GM19397 (cell line): ENCODE data around the gene KLHL42.
A peak's percentile ranks its signal among the peaks of the same experiment; 100 is the strongest.
"Not testable (repeated sequence)": the region's sequence is repeated elsewhere in the genome, so short reads cannot be mapped to it uniquely, and the experiment has no call there.

ENCODE experiments used
- ATAC-seq: cut with Tn5 transposase; IDR thresholded peaks from one replicate; pipeline ENCODE4 v1.9.1; 2021; ENCODE audit warnings: mild to moderate bottlenecking, moderate library complexity; ENCODE audit not compliant: unreplicated experiment

KLHL42 gene, protein sequence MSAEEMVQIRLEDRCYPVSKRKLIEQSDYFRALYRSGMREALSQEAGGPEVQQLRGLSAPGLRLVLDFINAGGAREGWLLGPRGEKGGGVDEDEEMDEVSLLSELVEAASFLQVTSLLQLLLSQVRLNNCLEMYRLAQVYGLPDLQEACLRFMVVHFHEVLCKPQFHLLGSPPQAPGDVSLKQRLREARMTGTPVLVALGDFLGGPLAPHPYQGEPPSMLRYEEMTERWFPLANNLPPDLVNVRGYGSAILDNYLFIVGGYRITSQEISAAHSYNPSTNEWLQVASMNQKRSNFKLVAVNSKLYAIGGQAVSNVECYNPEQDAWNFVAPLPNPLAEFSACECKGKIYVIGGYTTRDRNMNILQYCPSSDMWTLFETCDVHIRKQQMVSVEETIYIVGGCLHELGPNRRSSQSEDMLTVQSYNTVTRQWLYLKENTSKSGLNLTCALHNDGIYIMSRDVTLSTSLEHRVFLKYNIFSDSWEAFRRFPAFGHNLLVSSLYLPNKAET

GRCh38 chr12:27779920-27780611 is at the start of gene KLHL42, which contains the start of gene MANSC4:
Gene KLHL42 (plus strand): TSS chr12:27780233. CDS start chr12:27780331, 98 bp downstream.
Gene MANSC4 (minus strand): TSS chr12:27780236. CDS start chr12:27771276, 8,960 bp downstream.
- ATAC-seq, result peak; percentile 81

DNA sequence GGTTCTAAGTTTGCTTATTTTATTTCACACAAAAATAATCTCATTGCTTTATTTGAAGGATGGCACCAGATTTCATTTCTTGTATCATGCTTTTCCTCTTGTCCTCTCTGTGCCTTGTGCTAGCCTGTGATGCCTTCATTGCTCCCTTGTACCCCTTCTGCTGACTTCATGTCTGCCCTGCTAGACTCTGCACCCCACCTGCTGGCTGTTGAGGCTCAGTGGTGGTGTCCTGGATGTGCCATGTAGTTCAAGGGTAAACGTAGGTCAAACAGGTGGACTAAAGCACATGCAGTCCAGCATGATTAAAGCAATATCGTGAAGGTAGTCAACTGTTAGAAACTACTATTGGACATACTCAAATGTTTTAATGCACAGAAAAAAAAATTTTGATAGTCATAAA is 47.8 kb upstream of the KLHL42 start:
- no peak for ATAC-seq

- no peak for ATAC-seq
Observed at GRCh38 chr12:27733052-27733656, 46.9 kb upstream of the KLHL42 start.

GRCh38 chr12:27733791-27734190 is 46.2 kb upstream of the KLHL42 start:
- ATAC-seq, result no peak

DNA sequence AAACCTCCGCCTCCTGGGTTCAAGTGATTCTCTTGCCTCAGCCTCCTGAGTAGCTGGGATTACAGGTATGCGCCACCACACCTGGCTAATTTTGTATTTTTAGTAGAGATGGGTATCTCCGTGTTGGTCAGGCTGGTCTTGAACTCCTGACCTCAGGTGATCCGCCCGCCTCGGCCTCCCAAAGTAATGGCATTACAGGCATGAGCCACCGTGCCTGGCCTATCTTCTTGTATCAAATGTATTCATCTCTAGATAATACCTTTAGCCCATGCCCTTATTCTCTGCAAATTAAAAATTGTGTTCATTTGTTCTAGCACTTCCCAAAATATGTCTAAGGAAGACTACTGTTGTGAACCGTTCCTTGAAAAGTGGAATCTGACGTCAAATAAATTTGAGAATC is 45.7 kb upstream of the KLHL42 start:
- not testable (repeated sequence) for ATAC-seq

DNA sequence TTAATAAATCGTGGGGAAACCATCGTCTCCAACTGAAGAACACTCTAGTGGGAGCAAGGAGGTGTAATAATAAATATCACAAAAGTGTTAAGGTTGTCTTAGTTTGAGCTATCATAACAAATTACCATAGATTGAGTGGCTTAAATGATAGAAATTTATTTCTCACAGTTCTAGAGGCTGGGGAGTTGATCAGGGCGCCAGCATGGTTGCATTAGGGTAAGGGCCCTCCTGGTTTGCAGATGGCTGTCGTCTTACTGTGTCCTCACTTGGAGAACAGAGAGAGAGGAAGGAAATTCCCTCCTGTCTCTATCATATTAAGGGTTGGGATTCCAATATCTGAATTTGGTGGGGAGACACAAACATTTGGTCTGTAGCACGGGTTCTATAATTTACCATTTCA is 36.4 kb upstream of the KLHL42 start:
- no peak for ATAC-seq

DNA sequence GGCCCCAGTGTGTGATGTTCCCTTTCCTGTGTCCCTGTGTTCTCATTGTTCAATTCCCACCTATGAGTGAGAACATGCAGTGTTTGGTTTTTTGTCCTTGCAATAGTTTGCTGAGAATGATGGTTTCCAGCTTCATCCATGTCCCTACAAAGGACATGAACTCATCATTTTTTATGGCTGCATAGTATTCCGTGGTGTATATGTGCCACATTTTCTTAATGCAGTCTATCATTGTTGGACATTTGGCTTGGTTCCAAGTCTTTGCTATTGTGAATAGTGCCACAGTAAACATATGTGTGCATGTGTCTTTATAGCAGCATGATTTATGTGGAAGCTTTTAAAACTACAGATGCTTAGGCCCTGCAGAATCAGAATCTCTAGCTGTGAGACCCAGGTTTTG is 34.3 kb upstream of the KLHL42 start:
- not testable (repeated sequence) for ATAC-seq

- ATAC-seq, result no peak
Observed at GRCh38 chr12:27747111-27747820, 32.8 kb upstream of the KLHL42 start.

- ATAC-seq, result no peak
Observed at GRCh38 chr12:27751386-27752047, 28.5 kb upstream of the KLHL42 start.

- no peak for ATAC-seq
Observed at GRCh38 chr12:27754795-27755194, 25.2 kb upstream of the KLHL42 start.

- no peak for ATAC-seq
Observed at GRCh38 chr12:27756670-27757195, 23.3 kb upstream of the KLHL42 start.

DNA sequence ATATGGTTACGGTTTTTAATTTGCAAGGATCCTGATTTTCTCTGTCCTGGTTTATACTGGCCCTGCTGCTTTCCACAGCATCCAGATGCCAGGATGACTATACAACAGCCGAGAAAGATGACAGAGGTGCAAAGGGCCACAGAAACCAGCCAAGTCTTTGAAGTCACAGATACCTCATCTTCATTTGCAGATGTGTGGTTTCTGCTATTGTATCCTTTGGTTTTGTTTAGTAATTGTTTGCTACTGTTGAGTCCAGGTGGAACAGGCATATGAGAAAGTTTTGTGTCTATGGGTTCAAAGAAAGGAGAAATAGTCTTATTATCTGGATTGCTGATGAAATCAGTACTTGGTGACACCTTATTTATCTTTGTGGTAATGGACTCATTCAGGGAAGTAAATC is 17.3 kb upstream of the KLHL42 start:
- no peak for ATAC-seq

DNA sequence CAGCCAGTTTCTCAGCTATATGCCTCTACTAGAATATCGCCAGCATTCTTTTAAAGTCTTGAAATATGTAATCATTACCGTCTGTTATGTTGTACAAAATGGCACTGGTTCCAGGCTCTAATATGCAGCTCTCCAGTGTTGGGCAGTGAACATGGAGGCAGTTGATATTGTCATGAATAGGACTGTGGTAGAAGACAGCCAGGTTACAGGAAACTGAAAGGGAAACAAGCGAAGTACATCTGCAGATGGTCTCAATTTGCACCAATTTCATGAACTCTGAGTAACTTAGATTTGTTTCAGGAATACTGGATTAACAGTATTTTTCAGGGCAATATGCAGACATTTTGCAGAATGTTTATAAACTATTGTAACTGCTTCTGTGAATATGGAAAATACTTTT is 13.4 kb upstream of the KLHL42 start:
- no peak for ATAC-seq

DNA sequence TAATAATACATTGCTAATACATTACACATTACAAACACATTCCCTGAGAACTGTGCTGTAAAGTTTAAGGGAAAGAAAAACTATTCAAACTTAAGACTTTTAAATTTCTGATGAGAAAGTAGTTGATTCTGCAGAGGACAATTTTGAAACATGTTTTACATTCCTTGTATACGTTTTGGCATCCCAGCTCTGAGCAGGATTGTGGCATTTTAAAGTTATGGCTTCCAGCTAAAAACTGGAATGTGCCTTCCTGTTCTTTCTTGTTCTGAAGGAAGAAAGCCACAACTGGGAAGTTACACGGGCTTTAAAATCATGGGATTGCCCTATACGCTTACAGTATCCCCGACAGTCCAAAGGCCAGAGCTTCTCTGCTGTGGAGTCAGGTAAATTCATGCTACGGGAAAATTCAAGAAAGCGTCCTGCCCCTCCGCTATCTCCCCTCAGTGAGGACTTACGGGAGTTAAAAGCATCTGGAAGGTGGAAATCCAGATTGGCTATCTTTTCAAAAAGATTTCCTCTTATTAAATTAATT is 10.8 kb upstream of the KLHL42 start:
- no peak for ATAC-seq

DNA sequence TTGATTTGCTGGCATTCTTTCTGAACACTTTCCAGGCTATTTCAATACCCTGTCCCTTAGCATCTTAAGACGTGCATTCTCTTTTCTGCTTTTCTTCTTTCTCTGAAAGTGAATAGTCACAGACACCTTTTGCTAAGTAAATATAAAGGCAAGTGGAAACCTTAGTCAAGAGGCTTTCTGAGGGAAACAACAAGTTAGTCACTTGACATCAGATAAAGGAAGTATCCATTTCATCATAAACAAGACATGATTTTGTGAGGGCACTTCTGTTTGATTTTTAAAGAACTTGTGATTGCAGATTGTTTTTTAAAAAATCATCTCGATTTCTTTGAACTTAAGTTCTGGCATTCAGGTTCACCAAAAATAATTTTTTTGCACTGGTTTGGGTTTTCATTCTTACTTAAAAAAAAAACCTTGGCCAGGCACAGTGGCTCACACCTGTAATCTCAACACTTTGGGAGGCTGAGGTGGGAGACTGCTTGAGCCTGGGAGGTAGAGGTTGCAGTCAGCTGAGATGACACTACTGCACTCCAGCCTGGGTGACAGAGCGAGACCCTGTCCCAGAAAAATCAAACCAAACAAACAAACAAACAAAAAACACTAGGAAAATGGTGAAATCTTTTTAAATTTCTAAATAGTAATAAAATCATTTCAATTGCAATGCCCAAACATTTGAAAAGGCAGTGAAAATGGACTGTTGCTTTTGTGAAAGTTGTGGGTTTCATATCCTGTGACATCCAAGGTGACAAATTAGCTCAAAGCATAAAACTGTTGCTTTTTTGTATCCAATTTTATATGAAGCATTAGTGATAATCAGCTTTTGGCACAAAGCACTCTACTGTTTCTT is 8.3 kb upstream of the KLHL42 start:
- no peak for ATAC-seq

DNA sequence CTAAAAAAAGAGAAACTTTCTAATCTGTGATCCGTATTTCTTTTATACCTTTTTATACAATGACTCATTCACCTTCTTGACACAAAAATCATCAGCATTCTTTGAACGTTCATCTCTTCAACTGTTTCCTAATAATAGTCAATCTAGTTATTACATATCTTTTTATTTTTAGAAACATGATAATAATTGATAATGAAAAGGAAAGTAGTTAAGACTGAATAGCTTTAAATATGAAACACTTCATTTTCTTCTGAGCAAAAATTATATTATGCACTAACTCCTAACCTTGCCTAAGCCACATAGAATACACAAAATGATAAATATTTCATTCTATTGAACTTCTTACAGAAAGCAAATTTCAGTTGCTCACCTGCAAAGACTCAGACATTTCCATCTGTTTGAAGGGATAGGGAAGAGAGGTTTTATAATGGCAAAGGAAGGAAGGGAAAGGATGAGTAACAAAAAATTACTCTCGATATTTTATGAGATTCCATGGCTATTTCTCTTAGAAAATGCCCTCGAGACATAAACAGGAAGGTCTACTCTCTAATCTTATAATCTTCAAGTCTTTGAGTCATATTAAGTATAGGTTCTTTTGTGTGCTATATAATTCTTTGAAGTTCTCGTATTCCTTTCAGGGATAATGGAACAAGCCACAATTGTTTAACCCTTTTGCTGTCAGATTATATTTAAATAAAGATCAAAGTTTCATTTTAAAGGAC is 7.5 kb upstream of the KLHL42 start:
- no peak for ATAC-seq

GRCh38 chr12:27777141-27777540 is 2.9 kb upstream of the KLHL42 start:
- no peak for ATAC-seq

DNA sequence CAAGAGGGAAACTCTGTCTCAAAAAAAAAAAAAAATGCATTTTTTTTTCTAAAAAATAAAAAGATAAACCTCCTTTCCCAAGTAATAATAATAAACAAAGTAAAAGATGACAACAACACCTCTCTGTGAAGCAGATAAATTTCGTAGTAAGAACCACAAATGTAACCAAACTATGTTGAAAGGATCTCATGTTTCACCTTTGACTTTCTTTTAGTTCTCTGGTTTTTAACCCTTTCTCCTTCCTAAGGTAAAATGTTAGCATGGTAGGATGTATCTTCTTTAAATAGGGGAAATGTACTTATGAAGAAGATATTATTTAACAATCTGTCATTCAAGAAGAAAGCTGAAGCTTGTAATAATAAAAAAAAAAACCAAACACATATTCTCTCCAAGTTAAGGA is 1.8 kb upstream of the KLHL42 start:
- ATAC-seq, result no peak
